Lower leg skin (tissue), 3 donors: ENCODE measurements around the gene STAMBPL1.

Experiments
- CTCF ChIP-seq, 3 donors: fragments of 450-650 bp; IDR thresholded peaks; one replicate each; pipeline ENCODE4 v1.5.1; 2016; ENCODE audit warnings: antibody characterized with exemption in 3 of 3, mild to moderate bottlenecking in 3 of 3, moderate library complexity in 2 of 3
- POLR2A ChIP-seq, 2 donors: fragments of 450-650 bp; IDR thresholded peaks; one replicate each; pipeline ENCODE4 v1.6.1; 2016 to 2017; ENCODE audit warnings: antibody characterized with exemption in 2 of 2, mild to moderate bottlenecking in 1 of 2, moderate library complexity in 1 of 2

- TF ChIP-seq CTCF (IDR thresholded peaks at IDR 0.05) (no peak), POLR2A (IDR thresholded peaks at IDR 0.05) (no peak)
Measured at GRCh38 chr10:88916231-88916630, 36.2 kb downstream of the STAMBPL1 start.
